Body of pancreas (tissue), 4 donors: Measurements from ENCODE around the gene HDDC3.

Source experiments
- CTCF ChIP-seq, 7 experiments: fragments of 450-650 bp in 4 of 7; fragments of 200-600 bp in 3 of 7; sonication (generic) in 3 of 7; IDR thresholded peaks; one replicate each; pipeline ENCODE4 v1.5.1; 2016 to 2019; ENCODE audit warnings: antibody characterized with exemption in 7 of 7
- POLR2A ChIP-seq, 3 donors: fragments of 450-650 bp; IDR thresholded peaks; one replicate each; pipeline ENCODE4 v1.6.1; 2016; ENCODE audit warnings: antibody characterized with exemption in 3 of 3, mild to moderate bottlenecking in 2 of 3

- TF ChIP-seq CTCF (IDR thresholded peaks at IDR 0.05), result no peak
- no peak for TF ChIP-seq POLR2A (IDR thresholded peaks at IDR 0.05)
These were observed 14.2 kb upstream of the HDDC3 start for GRCh38 chr15:90946538-90946937.
